OCI-LY1 (cell line): Measurements from ENCODE around the gene CTNNA2.

ENCODE experiments used
- H2AFZ ChIP-seq: fragments of 200-600 bp; sonication (generic), shearing (Covaris generic); 2 replicates; pipeline ENCODE4 v1.6.0; 2014; ENCODE audit warnings: antibody characterized with exemption, mild to moderate bottlenecking, low read length
- H3F3A ChIP-seq: fragments of 200-600 bp; sonication (generic), shearing (Covaris generic); 2 replicates; pipeline ENCODE4 v1.6.0; 2014; ENCODE audit warnings: mild to moderate bottlenecking, antibody characterized with exemption, low read length, moderate library complexity; ENCODE audit not compliant: insufficient read depth
- H3K27ac ChIP-seq: fragments of 200-600 bp; sonication (generic); 2 replicates; pipeline ENCODE4 v1.5.1; 2014; ENCODE audit warnings: low read length, mixed run types, mild to moderate bottlenecking, low read depth; ENCODE audit not compliant: poor library complexity, severe bottlenecking
- H3K27me3 ChIP-seq: fragments of 200-600 bp; sonication (generic); 2 replicates; pipeline ENCODE4 v1.6.0; 2014; ENCODE audit warnings: antibody characterized with exemption, mild to moderate bottlenecking, low read length, moderate library complexity; ENCODE audit not compliant: insufficient read depth
- H3K36me3 ChIP-seq: fragments of 200-600 bp; sonication (generic); 2 replicates; pipeline ENCODE4 v1.6.1; 2014; ENCODE audit warnings: mild to moderate bottlenecking, antibody characterized with exemption, low read length, moderate library complexity, mixed read lengths; ENCODE audit not compliant: insufficient read depth
- H3K4me1 ChIP-seq: fragments of 200-600 bp; sonication (generic); 2 replicates; pipeline ENCODE4 v1.5.1; 2014; ENCODE audit warnings: mild to moderate bottlenecking, low read length, moderate library complexity; ENCODE audit not compliant: insufficient read depth, severe bottlenecking
- H3K4me2 ChIP-seq: fragments of 200-600 bp; sonication (generic), shearing (Covaris generic); 2 replicates; pipeline ENCODE4 v1.6.1; 2014; ENCODE audit warnings: low read length
- H3K4me3 ChIP-seq: fragments of 200-600 bp; sonication (generic); 2 replicates; pipeline ENCODE4 v1.5.1; 2014; ENCODE audit warnings: low read length, low read depth, mild to moderate bottlenecking, mixed read lengths; ENCODE audit not compliant: poor library complexity, severe bottlenecking
- H3K79me2 ChIP-seq: fragments of 200-600 bp; shearing (Covaris generic); 2 replicates; pipeline ENCODE4 v1.6.1; 2016; ENCODE audit warnings: mixed run types, low read length, mixed read lengths; ENCODE audit not compliant: insufficient read depth
- H3K9ac ChIP-seq: fragments of 200-600 bp; sonication (generic), shearing (Covaris generic); 2 replicates; pipeline ENCODE4 v1.6.1; 2014; ENCODE audit warnings: mild to moderate bottlenecking, low read length, mixed read lengths
- H3K9me2 ChIP-seq: fragments of 200-600 bp; sonication (generic), shearing (Covaris generic); 2 replicates; pipeline ENCODE4 v1.6.1; 2014; ENCODE audit warnings: low read depth, mild to moderate bottlenecking, low read length, mixed read lengths
- H3K9me3 ChIP-seq: fragments of 200-600 bp; shearing (Covaris generic); 2 replicates; pipeline ENCODE4 v1.6.1; 2014; ENCODE audit warnings: low read length, mixed read lengths
- H4K20me1 ChIP-seq: fragments of 200-600 bp; sonication (generic), shearing (Covaris generic); 2 replicates; pipeline ENCODE4 v1.6.0; 2016; ENCODE audit warnings: mild to moderate bottlenecking, low read length; ENCODE audit not compliant: insufficient read depth
- CTCF ChIP-seq: fragments of 200-600 bp; sonication (generic), shearing (Covaris generic); IDR thresholded peaks from 2 replicates; pipeline ENCODE4 v1.5.1; 2017; ENCODE audit warnings: mild to moderate bottlenecking, antibody characterized with exemption, low read length, moderate library complexity, mixed read lengths
- EZH2 ChIP-seq: fragments of 200-600 bp; sonication (generic), shearing (Covaris generic); IDR thresholded peaks from 2 replicates; pipeline ENCODE4 v1.8.0; 2017; ENCODE audit warnings: borderline replicate concordance, mixed run types, mild to moderate bottlenecking, antibody characterized with exemption, low read length, moderate library complexity, mixed read lengths

Gene CTNNA2

GRCh38 chr2:79620679-79621078 lies 107.8 kb downstream of the CTNNA2 start:
- H3K9me2 ChIP-seq, result no peaks in the 10 kb centered on the region

GRCh38 chr2:79621252-79621651 lies 108.4 kb downstream of the CTNNA2 start:
- TF ChIP-seq EZH2 (no peak), CTCF (no peak)

More at GRCh38 chr2:79620679-79621078, 107.8 kb downstream of the CTNNA2 start:
- Histone ChIP-seq H3K36me3 (no peaks in the 10 kb centered on the region), H3K4me2 (no peak overlapping the region), H3K4me3 (no peak overlapping the region), H2AFZ (no peak overlapping the region), H3K4me1 (no peaks in the 10 kb centered on the region), H3K27me3 (no peaks in the 10 kb centered on the region), H3K79me2 (no peaks in the 10 kb centered on the region), H3K9ac (no peak overlapping the region), H4K20me1 (no peaks in the 10 kb centered on the region), H3K27ac (no peak overlapping the region), H3K9me3 (no peaks in the 10 kb centered on the region), H3F3A (no peaks in the 10 kb centered on the region)
- TF ChIP-seq CTCF, result no peak
- TF ChIP-seq EZH2, result no peak

DNA sequence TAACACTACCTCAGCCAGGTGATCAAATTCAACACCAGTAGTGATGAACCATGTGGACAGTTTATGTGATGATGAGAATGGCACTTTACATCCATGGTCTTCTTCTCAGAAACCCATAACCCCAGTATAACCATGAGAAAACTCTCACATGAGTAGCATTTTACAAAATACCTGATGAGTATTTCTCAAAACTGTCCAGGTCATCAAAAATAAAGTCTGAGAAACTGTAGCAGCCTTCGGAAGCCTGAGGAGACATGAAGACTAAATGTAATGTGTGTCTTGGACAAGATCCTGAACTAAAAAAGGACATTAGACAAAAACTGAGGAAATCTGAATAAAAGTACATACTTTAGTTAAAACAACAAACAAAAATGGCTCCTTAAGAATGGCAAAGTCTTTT lies 108.9 kb downstream of the CTNNA2 start:
- Histone ChIP-seq H3K9ac (no peak overlapping the region), H3K9me2 (no peaks in the 10 kb centered on the region), H3K4me2 (no peak overlapping the region), H2AFZ (no peak overlapping the region), H3K36me3 (no peaks in the 10 kb centered on the region), H3F3A (no peaks in the 10 kb centered on the region), H4K20me1 (no peaks in the 10 kb centered on the region), H3K79me2 (no peaks in the 10 kb centered on the region), H3K27ac (no peak overlapping the region), H3K9me3 (no peaks in the 10 kb centered on the region), H3K4me3 (no peak overlapping the region), H3K4me1 (no peaks in the 10 kb centered on the region), H3K27me3 (no peaks in the 10 kb centered on the region)
- TF ChIP-seq EZH2 (no peak), CTCF (no peak)

More at GRCh38 chr2:79621252-79621651, 108.4 kb downstream of the CTNNA2 start:
- H3K9me2 ChIP-seq, result no peaks in the 10 kb centered on the region
- no peaks in the 10 kb centered on the region for H3K4me1 ChIP-seq
- H3K9me3 ChIP-seq, result no peaks in the 10 kb centered on the region
- H2AFZ ChIP-seq, result no peak overlapping the region
- H3K36me3 ChIP-seq, result no peaks in the 10 kb centered on the region
- no peak overlapping the region for H3K27ac ChIP-seq
- no peak overlapping the region for H3K4me3 ChIP-seq
- no peak overlapping the region for H3K9ac ChIP-seq
- H4K20me1 ChIP-seq, result no peaks in the 10 kb centered on the region
- H3F3A ChIP-seq, result no peaks in the 10 kb centered on the region
- H3K79me2 ChIP-seq, result no peaks in the 10 kb centered on the region
- H3K27me3 ChIP-seq, result no peaks in the 10 kb centered on the region
- H3K4me2 ChIP-seq, result no peak overlapping the region
